ENCODE measurements around the gene ANK2. TPM values are rescaled to one million over a fixed set of nuclear protein-coding genes. Genes with fewer than 3 reads are reported as not detected.

ANK2 gene
- total and polyA plus RNA-seq, 2 donors: 5.3 to 14.7 TPM

GRCh38 chr4:113260688-113261087, 211.2 kb downstream of the ANK2 start:
- no peaks in the 10 kb centered on the region for H3K9me3 ChIP-seq (ENCODE audit: control insufficient read depth in 2 of 2, insufficient read depth in 1 of 2, low read length in 1 of 2)
- no peaks in the 10 kb centered on the region for H3K4me1 ChIP-seq (ENCODE audit: control insufficient read depth in 2 of 2, insufficient read depth in 2 of 2, low read length in 2 of 2)
- H3K27ac ChIP-seq (ENCODE audit: low read depth in 1 of 2, low read length in 1 of 2): no peak overlapping the region
- no peak overlapping the region for H3K4me3 ChIP-seq (ENCODE audit: low read length in 2 of 2)
- no peaks in the 10 kb centered on the region for H3K36me3 ChIP-seq (ENCODE audit: control insufficient read depth in 2 of 2, insufficient read depth in 2 of 2, low read length in 1 of 2)
- no peak for DNase-seq (ENCODE audit: low read depth in 6 of 9, low spot score in 9 of 9)
- WGBS: 95% methylated on average over 4 of the region's 4 CpGs
- no peaks in the 10 kb centered on the region for H3K27me3 ChIP-seq (ENCODE audit: control insufficient read depth in 2 of 2, insufficient read depth in 1 of 2, low read length in 1 of 2)

- DNase-seq (ENCODE audit: low read depth in 6 of 9, low spot score in 9 of 9): no peak
- no peaks in the 10 kb centered on the region for H3K9me3 ChIP-seq (ENCODE audit: control insufficient read depth in 2 of 2, insufficient read depth in 1 of 2, low read length in 1 of 2)
- no peaks in the 10 kb centered on the region for H3K4me1 ChIP-seq (ENCODE audit: control insufficient read depth in 2 of 2, insufficient read depth in 2 of 2, low read length in 2 of 2)
- no peaks in the 10 kb centered on the region for H3K27me3 ChIP-seq (ENCODE audit: control insufficient read depth in 2 of 2, insufficient read depth in 1 of 2, low read length in 1 of 2)
- H3K36me3 ChIP-seq (ENCODE audit: control insufficient read depth in 2 of 2, insufficient read depth in 2 of 2, low read length in 1 of 2): no peaks in the 10 kb centered on the region
- H3K27ac ChIP-seq (ENCODE audit: low read depth in 1 of 2, low read length in 1 of 2): no peak overlapping the region
- 93% methylated on average over 1 of the region's 1 CpG for WGBS
- no peak overlapping the region for H3K4me3 ChIP-seq (ENCODE audit: low read length in 2 of 2)
These were observed 213.8 kb downstream of the ANK2 start for GRCh38 chr4:113263274-113263673.

GRCh38 chr4:113270520-113271319, 221.3 kb downstream of the ANK2 start:
- no peak overlapping the region for H3K4me3 ChIP-seq (ENCODE audit: low read length in 2 of 2)
- H3K27ac ChIP-seq (ENCODE audit: low read depth in 1 of 2, low read length in 1 of 2): no peak overlapping the region
- no peaks in the 10 kb centered on the region for H3K36me3 ChIP-seq (ENCODE audit: control insufficient read depth in 2 of 2, insufficient read depth in 2 of 2, low read length in 1 of 2)
- DNase-seq (ENCODE audit: low read depth in 6 of 9, low spot score in 9 of 9): no peak
- 96% methylated on average over 7 of the region's 7 CpGs for WGBS
- no peaks in the 10 kb centered on the region for H3K9me3 ChIP-seq (ENCODE audit: control insufficient read depth in 2 of 2, insufficient read depth in 1 of 2, low read length in 1 of 2)
- no peaks in the 10 kb centered on the region for H3K4me1 ChIP-seq (ENCODE audit: control insufficient read depth in 2 of 2, insufficient read depth in 2 of 2, low read length in 2 of 2)
- H3K27me3 ChIP-seq (ENCODE audit: control insufficient read depth in 2 of 2, insufficient read depth in 1 of 2, low read length in 1 of 2): peaks cover 0 to 2% of the 10 kb centered on the region in 2 donors

- Histone ChIP-seq H3K36me3 (ENCODE audit: control insufficient read depth in 2 of 2, insufficient read depth in 2 of 2, low read length in 1 of 2) (no peaks in the 10 kb centered on the region), H3K27ac (ENCODE audit: low read depth in 1 of 2, low read length in 1 of 2) (no peak overlapping the region), H3K4me3 (ENCODE audit: low read length in 2 of 2) (no peak overlapping the region), H3K4me1 (ENCODE audit: control insufficient read depth in 2 of 2, insufficient read depth in 2 of 2, low read length in 2 of 2) (no peaks in the 10 kb centered on the region), H3K9me3 (ENCODE audit: control insufficient read depth in 2 of 2, insufficient read depth in 1 of 2, low read length in 1 of 2) (no peaks in the 10 kb centered on the region), H3K27me3 (ENCODE audit: control insufficient read depth in 2 of 2, insufficient read depth in 1 of 2, low read length in 1 of 2) (peaks cover 0 to 2% of the 10 kb centered on the region in 2 donors)
- DNase-seq (ENCODE audit: low read depth in 6 of 9, low spot score in 9 of 9): no peak
These were observed 223.1 kb downstream of the ANK2 start for GRCh38 chr4:113272523-113272922.

- no peaks in the 10 kb centered on the region for H3K9me3 ChIP-seq (ENCODE audit: control insufficient read depth in 2 of 2, insufficient read depth in 1 of 2, low read length in 1 of 2)
- DNase-seq (ENCODE audit: low read depth in 6 of 9, low spot score in 9 of 9): no peak
- no peaks in the 10 kb centered on the region for H3K36me3 ChIP-seq (ENCODE audit: control insufficient read depth in 2 of 2, insufficient read depth in 2 of 2, low read length in 1 of 2)
- H3K4me1 ChIP-seq (ENCODE audit: control insufficient read depth in 2 of 2, insufficient read depth in 2 of 2, low read length in 2 of 2): no peaks in the 10 kb centered on the region
- H3K27me3 ChIP-seq (ENCODE audit: control insufficient read depth in 2 of 2, insufficient read depth in 1 of 2, low read length in 1 of 2): peaks cover 0 to 2% of the 10 kb centered on the region in 2 donors
- no peak overlapping the region for H3K4me3 ChIP-seq (ENCODE audit: low read length in 2 of 2)
- H3K27ac ChIP-seq (ENCODE audit: low read depth in 1 of 2, low read length in 1 of 2): no peak overlapping the region
These were observed 224.3 kb downstream of the ANK2 start for GRCh38 chr4:113273721-113274220.

GRCh38 chr4:113276464-113277170, 227.2 kb downstream of the ANK2 start:
- WGBS: 89% methylated on average over 7 of the region's 7 CpGs

GRCh38 chr4:113278324-113278934, 229.0 kb downstream of the ANK2 start:
- Histone ChIP-seq H3K4me3 (ENCODE audit: low read length in 2 of 2) (no peak overlapping the region), H3K27me3 (ENCODE audit: control insufficient read depth in 2 of 2, insufficient read depth in 1 of 2, low read length in 1 of 2) (peaks cover 0 to 2% of the 10 kb centered on the region in 2 donors), H3K9me3 (ENCODE audit: control insufficient read depth in 2 of 2, insufficient read depth in 1 of 2, low read length in 1 of 2) (no peaks in the 10 kb centered on the region), H3K4me1 (ENCODE audit: control insufficient read depth in 2 of 2, insufficient read depth in 2 of 2, low read length in 2 of 2) (no peaks in the 10 kb centered on the region), H3K36me3 (ENCODE audit: control insufficient read depth in 2 of 2, insufficient read depth in 2 of 2, low read length in 1 of 2) (no peaks in the 10 kb centered on the region), H3K27ac (ENCODE audit: low read depth in 1 of 2, low read length in 1 of 2) (no peak overlapping the region)
- DNase-seq (ENCODE audit: low read depth in 6 of 9, low spot score in 9 of 9): peak in 8 of 9 donors; percentile 33 to 84 (median 64)
- 18% methylated on average over 8 of the region's 8 CpGs for WGBS

More at GRCh38 chr4:113276464-113277170, 227.2 kb downstream of the ANK2 start:
- Histone ChIP-seq H3K36me3 (ENCODE audit: control insufficient read depth in 2 of 2, insufficient read depth in 2 of 2, low read length in 1 of 2) (no peaks in the 10 kb centered on the region), H3K4me3 (ENCODE audit: low read length in 2 of 2) (no peak overlapping the region), H3K9me3 (ENCODE audit: control insufficient read depth in 2 of 2, insufficient read depth in 1 of 2, low read length in 1 of 2) (no peaks in the 10 kb centered on the region), H3K27me3 (ENCODE audit: control insufficient read depth in 2 of 2, insufficient read depth in 1 of 2, low read length in 1 of 2) (peaks cover 0 to 2% of the 10 kb centered on the region in 2 donors), H3K27ac (ENCODE audit: low read depth in 1 of 2, low read length in 1 of 2) (no peak overlapping the region), H3K4me1 (ENCODE audit: control insufficient read depth in 2 of 2, insufficient read depth in 2 of 2, low read length in 2 of 2) (no peaks in the 10 kb centered on the region)
- DNase-seq (ENCODE audit: low read depth in 6 of 9, low spot score in 9 of 9): no peak

- H3K36me3 ChIP-seq (ENCODE audit: control insufficient read depth in 2 of 2, insufficient read depth in 2 of 2, low read length in 1 of 2): no peaks in the 10 kb centered on the region
- 96% methylated on average over 4 of the region's 4 CpGs for WGBS
- H3K4me1 ChIP-seq (ENCODE audit: control insufficient read depth in 2 of 2, insufficient read depth in 2 of 2, low read length in 2 of 2): no peaks in the 10 kb centered on the region
- no peaks in the 10 kb centered on the region for H3K9me3 ChIP-seq (ENCODE audit: control insufficient read depth in 2 of 2, insufficient read depth in 1 of 2, low read length in 1 of 2)
- no peak for DNase-seq (ENCODE audit: low read depth in 6 of 9, low spot score in 9 of 9)
- H3K27ac ChIP-seq (ENCODE audit: low read depth in 1 of 2, low read length in 1 of 2): no peak overlapping the region
- H3K27me3 ChIP-seq (ENCODE audit: control insufficient read depth in 2 of 2, insufficient read depth in 1 of 2, low read length in 1 of 2): no peaks in the 10 kb centered on the region
- no peak overlapping the region for H3K4me3 ChIP-seq (ENCODE audit: low read length in 2 of 2)
These were observed 236.0 kb downstream of the ANK2 start for GRCh38 chr4:113285501-113285900.

GRCh38 chr4:113288257-113288656, 238.8 kb downstream of the ANK2 start:
- Histone ChIP-seq H3K4me1 (ENCODE audit: control insufficient read depth in 2 of 2, insufficient read depth in 2 of 2, low read length in 2 of 2) (no peaks in the 10 kb centered on the region), H3K4me3 (ENCODE audit: low read length in 2 of 2) (no peak overlapping the region)
- 98% methylated on average over 2 of the region's 2 CpGs for WGBS

More at GRCh38 chr4:113288257-113288656, 238.8 kb downstream of the ANK2 start:
- no peak for DNase-seq (ENCODE audit: low read depth in 6 of 9, low spot score in 9 of 9)
- Histone ChIP-seq H3K27me3 (ENCODE audit: control insufficient read depth in 2 of 2, insufficient read depth in 1 of 2, low read length in 1 of 2) (no peaks in the 10 kb centered on the region), H3K9me3 (ENCODE audit: control insufficient read depth in 2 of 2, insufficient read depth in 1 of 2, low read length in 1 of 2) (no peaks in the 10 kb centered on the region), H3K27ac (ENCODE audit: low read depth in 1 of 2, low read length in 1 of 2) (no peak overlapping the region), H3K36me3 (ENCODE audit: control insufficient read depth in 2 of 2, insufficient read depth in 2 of 2, low read length in 1 of 2) (no peaks in the 10 kb centered on the region)

Data from thymus (tissue), 11 donors.